ENCODE measurements around the gene KRTAP2-1. TPM values are rescaled to one million over a fixed set of nuclear protein-coding genes. Genes with fewer than 3 reads are reported as not detected.

KRTAP2-1 gene
- total RNA-seq, 4 donors from 2014 or later, result not detected

DNA sequence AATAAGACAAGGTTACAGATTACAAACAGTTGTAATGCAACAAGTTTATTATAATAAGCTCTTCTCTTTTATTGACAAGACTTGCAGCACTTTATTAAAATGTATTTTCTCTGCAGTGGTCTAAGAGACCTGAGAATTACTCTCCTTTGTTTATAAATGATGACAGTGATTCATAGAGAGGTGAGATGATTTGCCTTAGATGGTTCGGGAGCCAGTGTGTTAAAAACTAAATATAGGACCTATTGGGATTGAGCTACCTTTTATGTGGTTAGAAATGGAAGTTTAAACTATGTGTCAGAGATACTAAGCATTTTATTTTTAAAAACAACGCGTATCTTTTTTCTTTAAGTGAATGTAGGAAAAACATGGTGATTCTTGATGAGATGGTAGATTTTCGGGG is 50.3 kb downstream of the KRTAP2-1 start:
- Histone ChIP-seq H3K27me3 (peaks cover 0 to 8% of the 10 kb centered on the region in 2 donors), H3K9me3 (no peaks in the 10 kb centered on the region), H3K36me3 (no peaks in the 10 kb centered on the region), H3K4me1 (no peaks in the 10 kb centered on the region), H3K27ac (no peak overlapping the region), H3K4me3 (no peak overlapping the region)
- DNase-seq (ENCODE audit: low spot score in 2 of 2), result no peak
- WGBS, 2 donors, result 87 to 90% methylated on average over 4 of the region's 4 CpGs
- no peak for TF ChIP-seq POLR2A (IDR thresholded peaks at IDR 0.05)
- no peak for TF ChIP-seq EP300 (IDR thresholded peaks at IDR 0.05)
- TF ChIP-seq CTCF (IDR thresholded peaks at IDR 0.05), result no peak

Small RNA genes within 50 kb of the gene (small RNA-seq; reads per million reads assigned to genes)
- gene KRTAP3-4P, result not detected

Other genes with a start within 250 kb of the KRTAP2-1 start
- gene KRT28, start 247.4 kb downstream of the KRTAP2-1 start, total RNA-seq, result not detected
- gene KRT10, start 224.7 kb downstream of the KRTAP2-1 start, total RNA-seq, result 10 to 100 TPM in 3 of 4 donors, 1 to 10 TPM in 1; 8.0 to 13.4 (median 11.3) TPM
- not detected for gene KRT12, start 180.1 kb downstream of the KRTAP2-1 start, total RNA-seq
- gene KRT20, start 162.1 kb downstream of the KRTAP2-1 start, total RNA-seq, result not detected
- gene KRT23, start 109.7 kb downstream of the KRTAP2-1 start, total RNA-seq, result not detected
- not detected for gene KRT39, start 80.4 kb downstream of the KRTAP2-1 start, total RNA-seq
- not detected for gene KRT40, start 63.0 kb downstream of the KRTAP2-1 start, total RNA-seq
- not detected for gene KRTAP3-3, start 53.2 kb downstream of the KRTAP2-1 start, total RNA-seq
- not detected for gene KRTAP3-2, start 47.4 kb downstream of the KRTAP2-1 start, total RNA-seq
- not detected for gene KRTAP3-1, start 38.2 kb downstream of the KRTAP2-1 start, total RNA-seq
- under 1 TPM in 1 of 4 donors, not detected in 3; 0.60 TPM for gene KRTAP1-5, start 20.1 kb downstream of the KRTAP2-1 start, total RNA-seq
- gene KRTAP1-4, start 17.1 kb downstream of the KRTAP2-1 start, total RNA-seq, result not detected
- gene KRTAP1-3, start 12.4 kb downstream of the KRTAP2-1 start, total RNA-seq, result not detected
- not detected for gene KRTAP1-1, start 5.9 kb downstream of the KRTAP2-1 start, total RNA-seq
- not detected for gene KRTAP2-2, start 7.9 kb upstream of the KRTAP2-1 start, total RNA-seq
- not detected for gene KRTAP2-3, start 12.8 kb upstream of the KRTAP2-1 start, total RNA-seq
- not detected for gene KRTAP2-4, start 18.6 kb upstream of the KRTAP2-1 start, total RNA-seq
- not detected for gene KRTAP4-7, start 36.8 kb upstream of the KRTAP2-1 start, total RNA-seq
- not detected for gene KRTAP4-8, start 50.8 kb upstream of the KRTAP2-1 start, total RNA-seq
- gene KRTAP4-16, start 54.9 kb upstream of the KRTAP2-1 start, total RNA-seq, result not detected
- gene KRTAP4-9, start 58.1 kb upstream of the KRTAP2-1 start, total RNA-seq, result not detected
- gene KRTAP4-11, start 71.1 kb upstream of the KRTAP2-1 start, total RNA-seq, result not detected
- not detected for gene KRTAP4-12, start 76.9 kb upstream of the KRTAP2-1 start, total RNA-seq
- gene KRTAP4-6, start 93.2 kb upstream of the KRTAP2-1 start, total RNA-seq, result not detected
- gene KRTAP4-5, start 102.5 kb upstream of the KRTAP2-1 start, total RNA-seq, result not detected
- not detected for gene KRTAP4-4, start 113.4 kb upstream of the KRTAP2-1 start, total RNA-seq
- gene KRTAP4-3, start 120.9 kb upstream of the KRTAP2-1 start, total RNA-seq, result not detected
- gene KRTAP4-2, start 130.9 kb upstream of the KRTAP2-1 start, total RNA-seq, result not detected
- not detected for gene KRTAP4-1, start 137.6 kb upstream of the KRTAP2-1 start, total RNA-seq
- not detected for gene KRTAP9-1, start 142.6 kb upstream of the KRTAP2-1 start, total RNA-seq
- not detected for gene KRTAP9-2, start 179.3 kb upstream of the KRTAP2-1 start, total RNA-seq
- gene KRTAP9-3, start 185.1 kb upstream of the KRTAP2-1 start, total RNA-seq, result not detected
- gene KRTAP9-8, start 190.7 kb upstream of the KRTAP2-1 start, total RNA-seq, result not detected
- gene KRTAP9-4, start 202.4 kb upstream of the KRTAP2-1 start, total RNA-seq, result not detected
- not detected for gene KRTAP9-9, start 208.1 kb upstream of the KRTAP2-1 start, total RNA-seq
- not detected for gene KRTAP9-6, start 218.1 kb upstream of the KRTAP2-1 start, total RNA-seq
- not detected for gene KRTAP9-7, start 228.4 kb upstream of the KRTAP2-1 start, total RNA-seq

Data from tibial nerve (tissue), 4 donors.